ENCODE measurements around the gene AURKB.
"Not testable (repeated sequence)": the region's sequence is repeated elsewhere in the genome, so short reads cannot be mapped to it uniquely, and the experiment has no call there.

AURKB gene

DNA sequence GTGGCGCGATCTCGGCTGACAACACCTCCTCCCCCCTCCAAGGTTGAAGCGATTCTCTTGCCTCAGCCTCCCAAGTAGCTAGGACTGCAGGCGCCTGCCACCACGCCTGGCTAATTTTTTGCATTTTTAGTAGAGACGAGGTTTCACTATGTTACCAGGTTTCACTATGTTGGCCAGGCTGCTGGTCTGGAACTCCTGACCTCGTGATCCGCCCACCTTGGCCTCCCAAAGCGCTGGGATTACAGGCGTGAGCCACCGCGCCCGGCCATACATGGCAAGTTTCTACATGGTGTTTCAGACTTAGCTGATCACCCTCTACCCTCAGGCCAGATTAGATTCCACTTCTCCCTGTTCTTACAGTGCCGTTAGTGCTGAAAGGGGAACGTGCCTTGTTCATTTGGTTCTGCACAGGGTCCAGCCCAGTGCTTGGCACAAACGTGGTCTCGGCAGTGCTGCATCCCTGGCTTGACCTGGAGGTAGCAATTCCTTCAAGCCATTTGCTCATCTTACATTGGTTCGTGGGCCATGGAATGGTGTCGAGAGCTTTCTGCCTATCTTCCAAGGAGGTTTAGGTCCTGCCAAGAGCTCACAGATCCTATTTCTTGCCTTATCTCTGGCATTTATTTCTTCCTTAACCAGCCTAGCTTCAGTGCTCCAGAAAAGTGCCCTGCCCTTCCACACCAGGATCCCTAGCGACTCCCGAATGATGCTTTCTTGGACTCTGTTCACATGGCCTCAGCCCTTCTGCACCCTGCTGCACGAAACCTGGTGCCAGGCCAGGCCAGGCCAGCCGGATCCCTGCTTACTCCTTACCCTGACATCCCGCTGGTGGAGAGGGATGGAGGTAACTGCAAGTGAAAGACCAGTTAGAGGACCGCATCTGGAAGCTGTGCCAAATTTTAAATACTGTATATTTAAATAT is 14.8 kb upstream of the AURKB start:
- no peak for DNase-seq

DNA sequence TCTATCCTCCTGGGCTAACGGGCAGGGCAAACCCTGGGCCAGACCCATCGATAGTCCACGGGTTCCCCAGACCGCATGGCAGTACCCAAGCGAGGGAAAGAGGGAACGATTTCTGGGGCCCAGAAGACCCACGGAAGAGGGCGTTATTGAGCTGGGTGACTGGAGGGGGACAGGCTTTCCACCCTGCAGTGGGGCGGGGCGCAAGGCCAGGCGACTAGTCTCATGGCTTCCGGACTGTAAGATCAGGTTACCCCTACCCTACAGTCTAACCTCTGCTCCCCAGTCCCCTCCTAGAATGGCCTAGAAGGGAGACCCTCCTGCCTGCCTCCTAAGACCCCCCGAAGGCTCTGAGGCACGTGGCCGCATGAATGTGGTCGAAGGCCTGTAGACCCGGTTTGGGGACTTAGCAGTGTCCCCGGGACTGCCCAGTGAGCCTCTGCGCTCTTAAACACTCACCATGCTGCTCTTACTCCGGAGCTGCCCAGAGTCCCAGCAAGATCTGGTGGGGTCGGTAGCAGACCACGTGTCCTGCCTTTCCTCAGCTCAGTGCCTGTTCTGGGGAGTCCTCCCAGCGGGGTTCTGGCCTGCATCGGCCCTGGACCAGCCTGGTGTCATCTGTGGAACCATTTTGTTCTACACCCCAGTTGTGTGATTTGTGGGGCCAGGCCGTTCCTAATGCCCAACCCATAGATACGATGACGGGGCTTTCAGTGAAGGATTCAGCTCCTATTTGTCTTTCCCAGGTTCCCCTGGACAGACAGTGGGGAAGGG is 13.2 kb upstream of the AURKB start:
- DNase-seq: peak; percentile 65

DNA sequence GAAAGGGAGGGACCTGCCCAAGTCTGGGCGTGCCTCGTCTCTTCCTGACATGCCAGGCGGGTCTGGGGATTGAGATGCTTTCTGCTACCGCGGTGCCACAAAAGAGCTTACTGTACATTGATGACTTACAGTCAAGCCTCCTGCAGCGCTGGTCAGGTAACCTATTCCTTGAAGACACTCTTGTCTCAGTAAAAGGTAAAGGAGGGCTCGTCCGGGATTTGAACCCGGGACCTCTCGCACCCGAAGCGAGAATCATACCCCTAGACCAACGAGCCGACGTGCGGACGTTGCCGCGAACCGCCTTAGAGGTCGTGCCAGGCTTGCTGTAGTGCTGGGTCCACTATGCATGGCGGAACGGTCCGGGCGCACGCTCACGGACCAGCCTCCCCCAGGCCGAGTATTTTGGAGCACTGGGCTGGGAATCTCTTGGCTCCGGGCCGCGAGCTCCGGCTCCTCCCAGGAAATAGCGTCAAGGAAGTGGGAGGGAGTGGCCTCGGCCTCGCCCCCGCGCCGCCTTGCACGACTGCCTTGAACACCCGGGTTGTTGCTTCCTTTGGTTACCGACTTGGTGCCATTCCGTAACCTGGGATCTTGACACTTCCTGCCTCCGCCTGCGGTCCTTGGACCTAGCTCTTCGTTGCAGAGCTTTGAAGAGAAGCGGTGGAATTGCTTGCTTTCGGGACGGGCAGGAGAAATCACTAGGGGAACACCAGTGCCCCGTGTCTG is 12.4 kb upstream of the AURKB start:
- peak; percentile 92 for DNase-seq

DNA sequence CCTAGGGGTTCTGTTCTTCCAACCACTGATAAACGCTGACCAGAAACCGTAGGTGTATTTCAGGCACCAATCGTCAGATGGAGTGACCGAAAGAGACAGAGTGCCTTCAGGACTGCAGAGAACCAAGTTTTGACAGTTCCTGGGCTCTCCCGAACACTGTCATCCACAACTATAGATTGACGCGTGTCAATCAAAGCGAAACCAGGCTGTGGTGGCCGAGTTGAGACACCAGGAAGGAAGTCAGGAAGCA is 11.9 kb upstream of the AURKB start:
- no peak for DNase-seq

DNA sequence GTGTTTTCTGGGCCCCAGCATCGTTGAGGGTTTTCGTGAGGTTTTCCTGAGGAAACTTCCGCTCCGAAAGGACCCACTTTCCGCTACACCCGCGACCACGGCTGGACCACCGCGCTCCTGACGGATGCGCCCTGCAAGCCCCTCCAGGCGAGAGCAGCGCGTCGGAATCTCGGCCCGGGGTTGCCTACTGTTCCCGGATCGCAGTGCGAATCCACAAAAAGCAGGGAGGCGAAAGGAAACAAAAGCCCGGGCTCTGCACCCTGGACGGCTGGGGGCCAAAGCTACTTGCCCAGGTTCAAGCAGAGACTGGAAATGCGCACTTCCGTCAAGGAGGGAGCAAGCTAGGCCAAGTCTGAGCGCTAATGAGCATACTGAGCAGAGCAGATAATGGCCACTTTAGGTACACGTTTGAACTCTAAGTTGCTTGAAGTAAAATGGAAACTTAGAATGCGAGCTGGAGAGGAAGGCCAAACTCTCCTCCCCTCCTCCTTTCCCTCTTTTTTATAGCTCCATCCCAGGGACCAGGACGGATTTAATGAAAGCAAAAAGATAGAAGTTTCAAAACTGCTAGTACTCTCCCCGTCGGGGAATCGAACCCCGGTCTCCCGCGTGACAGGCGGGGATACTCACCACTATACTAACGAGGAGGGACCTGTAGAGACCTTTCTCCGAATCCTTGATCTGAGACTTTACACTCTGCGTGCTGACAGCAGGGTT is 11.4 kb upstream of the AURKB start:
- DNase-seq: peak; percentile 89

DNA sequence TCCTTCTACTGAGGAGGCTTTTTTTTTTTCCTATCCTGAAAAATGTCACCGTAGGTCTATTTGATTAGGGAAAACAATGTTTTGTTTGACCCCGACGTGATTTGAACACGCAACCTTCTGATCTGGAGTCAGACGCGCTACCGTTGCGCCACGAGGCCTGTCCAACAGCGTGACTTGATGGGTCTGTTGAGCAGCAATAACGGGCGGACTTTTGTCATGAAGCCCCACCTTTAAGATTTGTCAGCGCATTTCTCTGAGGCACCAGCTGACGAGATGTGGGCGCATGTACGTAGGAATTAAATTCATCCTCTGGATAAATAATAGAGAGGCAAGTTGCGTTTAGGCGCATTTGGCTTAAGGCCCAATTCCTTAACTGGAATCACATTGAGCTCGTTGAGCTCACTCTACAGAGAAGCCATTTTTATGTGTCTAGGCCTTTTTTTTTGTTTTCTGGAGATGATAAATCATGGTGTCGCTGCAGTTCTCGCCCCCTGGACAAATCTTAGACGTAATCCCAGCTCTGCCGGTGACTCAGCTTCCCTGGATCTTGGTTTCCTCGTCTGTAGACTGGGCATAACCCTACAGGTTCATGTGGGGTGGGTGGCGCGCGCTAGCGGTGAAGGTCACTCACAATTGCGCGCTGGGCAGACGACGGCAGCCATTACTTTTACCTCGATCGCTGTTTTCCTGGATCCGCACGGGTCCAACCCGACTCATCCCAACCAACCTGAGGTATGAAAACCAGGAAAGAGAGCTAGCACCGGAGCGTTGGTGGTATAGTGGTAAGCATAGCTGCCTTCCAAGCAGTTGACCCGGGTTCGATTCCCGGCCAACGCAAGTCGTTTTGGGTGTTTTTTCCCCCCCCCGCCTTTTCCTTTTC is 10.6 kb upstream of the AURKB start:
- peak; percentile 94 for DNase-seq

DNA sequence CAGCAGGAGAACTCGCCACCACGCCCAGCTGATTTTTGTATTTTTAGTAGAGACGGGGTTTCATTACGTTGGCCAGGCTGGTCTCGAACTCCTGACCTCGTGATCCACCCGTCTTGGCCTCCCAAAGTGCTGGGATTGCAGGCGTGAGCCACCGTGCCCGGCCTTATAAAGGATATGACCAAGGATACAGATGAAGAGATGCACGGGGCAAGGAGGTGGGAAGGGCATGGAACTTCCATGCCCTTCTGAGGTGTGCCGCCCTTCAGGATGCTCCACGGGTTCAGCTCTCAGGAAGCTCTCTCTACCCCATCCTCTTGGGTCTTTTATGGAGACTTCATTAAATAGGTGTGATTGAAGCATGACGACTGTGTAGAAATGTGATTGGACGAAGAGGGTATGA is 3.6 kb upstream of the AURKB start:
- not testable (repeated sequence) for DNase-seq

DNA sequence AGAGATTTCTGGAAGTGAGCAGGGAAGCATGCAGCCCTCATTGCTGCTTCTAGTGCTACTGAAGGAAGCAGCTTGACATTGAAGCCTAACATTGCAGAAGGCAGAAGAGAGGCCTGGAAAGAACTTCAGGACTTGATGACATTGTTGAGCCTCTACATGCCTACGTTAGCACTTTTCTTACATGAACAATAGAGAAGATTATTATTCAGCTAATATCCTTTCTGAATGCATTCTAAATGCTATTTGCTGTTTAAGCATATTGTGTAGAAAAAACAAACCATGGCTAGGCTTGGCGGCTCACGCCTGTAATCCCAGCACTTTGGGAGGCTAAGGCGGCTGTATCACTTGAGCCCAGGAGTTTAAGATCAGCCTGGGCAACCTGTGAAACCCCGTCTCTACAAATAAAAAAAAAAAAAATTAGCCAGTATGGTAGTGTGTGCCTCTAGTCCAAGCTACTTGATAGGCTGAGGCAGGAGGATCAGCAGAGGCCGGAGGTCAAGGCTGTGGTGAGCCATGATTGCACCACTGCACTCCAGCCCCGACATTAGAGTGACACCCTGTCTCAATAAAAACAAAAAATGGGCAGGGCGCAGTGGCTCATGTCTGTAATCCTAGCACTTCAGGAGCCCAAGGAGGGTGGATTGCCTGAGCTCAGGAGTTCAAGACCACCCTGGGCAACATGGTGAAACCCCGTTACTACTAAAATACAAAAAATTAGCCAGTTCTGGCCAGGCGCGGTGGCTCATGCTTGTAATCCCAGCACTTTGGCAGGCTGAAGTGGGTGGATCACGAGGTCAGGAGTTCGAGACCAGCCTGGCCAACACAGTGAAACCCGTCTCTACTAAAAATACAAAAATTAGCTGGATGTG is 2.2 kb upstream of the AURKB start:
- no peak for DNase-seq

DNA sequence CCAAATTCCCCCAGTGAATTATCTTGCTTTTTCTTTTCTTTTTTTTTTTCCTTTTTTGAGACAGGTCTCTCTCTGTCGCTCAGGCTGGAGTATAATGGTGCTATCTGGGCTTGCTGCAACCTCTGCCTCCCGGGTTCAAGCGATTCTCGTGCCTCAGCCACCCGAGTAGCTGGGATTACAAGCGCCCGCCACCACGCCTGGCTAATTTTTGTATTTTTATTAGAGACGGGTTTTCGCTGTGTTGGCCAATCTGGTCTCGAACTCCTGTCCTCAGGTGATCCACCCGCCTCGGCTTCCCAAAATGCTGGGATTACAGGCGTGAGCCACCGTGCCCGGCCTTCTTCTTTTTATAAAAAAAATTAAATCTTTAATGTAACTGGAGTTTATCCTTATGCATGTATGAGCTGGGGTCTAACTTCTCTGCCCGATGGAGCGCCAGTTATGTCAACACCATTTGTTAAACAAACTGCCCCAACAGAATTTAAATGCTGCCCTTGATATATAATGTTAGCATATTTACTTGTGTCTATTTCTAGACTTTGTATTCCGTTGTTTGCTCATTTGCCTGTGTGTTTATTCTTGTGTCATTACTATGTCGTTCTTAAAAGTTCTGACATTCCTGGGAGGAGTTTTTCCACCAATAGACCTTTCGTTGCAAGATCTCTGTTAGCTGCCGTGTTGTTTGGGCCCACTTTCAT is 535 bp upstream of the AURKB start:
- DNase-seq: peak; percentile 32

DNA sequence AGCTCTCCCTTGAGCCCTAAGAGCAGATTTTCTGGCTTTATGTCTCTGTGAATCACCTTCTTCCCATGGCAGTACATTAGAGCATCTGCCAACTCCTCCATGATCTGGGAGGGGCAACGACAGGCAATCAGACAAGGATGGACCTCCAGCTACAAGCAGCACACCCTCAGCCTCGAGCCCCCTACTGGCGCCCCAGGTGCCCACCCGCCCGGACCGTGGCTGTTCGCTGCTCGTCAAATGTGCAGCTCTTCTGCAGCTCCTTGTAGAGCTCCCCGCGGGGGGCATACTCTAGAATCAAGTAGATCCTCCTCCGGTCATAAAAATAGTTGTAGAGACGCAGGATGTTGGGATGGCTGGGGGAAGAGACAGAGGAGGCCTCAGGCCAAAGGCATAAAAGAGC is 3.8 kb downstream of the AURKB start:
- no peak for DNase-seq

DNA sequence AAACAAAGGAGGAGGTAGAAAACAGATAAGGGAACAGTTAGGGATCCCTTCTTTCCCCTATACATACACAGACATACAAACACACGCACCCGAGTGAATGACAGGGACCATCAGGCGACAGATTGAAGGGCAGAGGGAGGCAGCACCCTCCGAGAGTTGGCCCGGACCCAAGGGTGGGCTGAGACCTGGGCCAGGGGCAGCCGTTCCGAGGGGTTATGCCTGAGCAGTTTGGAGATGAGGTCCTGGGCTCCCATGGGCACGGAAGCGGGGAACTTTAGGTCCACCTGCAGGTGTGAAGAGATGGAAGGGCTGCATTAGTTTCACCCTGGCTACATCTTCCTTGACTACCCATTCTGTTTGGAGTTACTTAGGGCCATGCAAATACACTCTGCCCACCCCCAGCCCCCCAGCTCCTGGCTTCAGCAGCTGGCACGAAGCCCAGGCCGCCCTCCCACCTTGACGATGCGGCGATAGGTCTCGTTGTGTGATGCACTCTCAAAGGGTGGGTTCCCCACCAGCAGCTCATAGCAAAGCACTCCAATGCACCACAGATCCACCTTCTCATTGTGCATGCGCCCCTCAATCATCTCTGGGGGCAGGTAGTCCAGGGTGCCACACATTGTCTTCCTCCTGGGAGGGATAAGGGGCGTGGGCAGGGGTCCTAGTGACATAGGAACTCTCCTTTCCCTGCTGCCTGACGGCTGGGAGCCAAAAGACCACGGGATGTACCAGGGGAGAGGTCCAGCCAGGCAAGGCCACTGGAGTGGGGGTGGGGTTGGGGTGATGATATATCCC is 5.4 kb downstream of the AURKB start:
- no peak for DNase-seq

DNA sequence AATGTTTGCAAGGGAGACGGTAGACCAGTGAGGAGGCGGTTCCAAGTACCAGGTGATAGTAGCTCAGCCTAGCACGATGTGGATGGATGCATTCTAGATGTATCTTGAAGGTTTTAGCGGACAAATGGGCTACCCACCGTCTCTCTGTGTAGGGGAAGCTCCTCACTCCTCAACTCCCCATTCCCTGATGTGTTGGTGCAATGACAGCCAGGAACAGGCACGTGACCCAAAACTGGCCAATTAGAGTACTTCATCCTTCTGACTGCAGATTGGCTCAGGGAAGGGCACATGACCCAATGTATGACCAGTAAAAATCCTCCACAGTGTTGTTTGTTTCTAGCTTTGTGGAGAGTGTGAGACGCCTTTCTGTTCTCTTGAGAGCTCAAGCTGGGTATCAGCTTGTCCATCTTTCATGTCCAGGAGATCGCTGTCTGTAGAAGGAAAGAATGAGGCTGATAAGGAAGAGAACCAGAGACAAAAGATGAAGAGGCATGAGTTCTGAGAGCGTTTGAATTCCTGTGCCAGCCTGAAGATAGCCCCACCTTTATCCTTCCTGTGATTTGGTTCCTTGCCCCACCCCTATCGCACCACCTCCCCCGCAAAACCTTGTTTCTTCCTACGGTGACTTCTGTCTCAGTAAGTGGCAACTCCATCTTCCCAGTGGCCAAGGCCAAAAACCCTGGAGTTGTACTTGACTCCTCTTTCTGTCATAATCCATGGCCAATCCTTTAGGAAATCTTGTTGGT is 18.1 kb downstream of the AURKB start:
- DNase-seq: peak; percentile 68

DNA sequence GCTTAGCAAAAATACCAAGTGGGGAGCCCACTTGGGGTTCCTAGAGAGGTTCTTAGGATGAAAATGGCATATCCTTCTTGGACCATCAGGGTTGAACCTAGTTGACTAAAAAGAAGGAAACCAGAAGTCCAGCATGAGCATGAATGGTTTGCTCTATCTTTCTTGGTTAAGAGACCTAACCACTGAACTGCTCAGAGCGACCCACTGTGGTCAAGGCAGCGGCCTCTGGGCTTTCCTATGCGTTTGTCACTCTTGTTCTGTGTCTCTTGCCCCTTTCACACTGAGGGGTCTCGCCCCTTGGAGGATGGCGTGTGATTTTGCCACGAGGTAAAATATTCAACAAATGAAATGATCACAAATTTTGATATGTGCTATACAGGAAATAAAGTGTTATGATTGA is 19.9 kb downstream of the AURKB start:
- no peak for DNase-seq

DNA sequence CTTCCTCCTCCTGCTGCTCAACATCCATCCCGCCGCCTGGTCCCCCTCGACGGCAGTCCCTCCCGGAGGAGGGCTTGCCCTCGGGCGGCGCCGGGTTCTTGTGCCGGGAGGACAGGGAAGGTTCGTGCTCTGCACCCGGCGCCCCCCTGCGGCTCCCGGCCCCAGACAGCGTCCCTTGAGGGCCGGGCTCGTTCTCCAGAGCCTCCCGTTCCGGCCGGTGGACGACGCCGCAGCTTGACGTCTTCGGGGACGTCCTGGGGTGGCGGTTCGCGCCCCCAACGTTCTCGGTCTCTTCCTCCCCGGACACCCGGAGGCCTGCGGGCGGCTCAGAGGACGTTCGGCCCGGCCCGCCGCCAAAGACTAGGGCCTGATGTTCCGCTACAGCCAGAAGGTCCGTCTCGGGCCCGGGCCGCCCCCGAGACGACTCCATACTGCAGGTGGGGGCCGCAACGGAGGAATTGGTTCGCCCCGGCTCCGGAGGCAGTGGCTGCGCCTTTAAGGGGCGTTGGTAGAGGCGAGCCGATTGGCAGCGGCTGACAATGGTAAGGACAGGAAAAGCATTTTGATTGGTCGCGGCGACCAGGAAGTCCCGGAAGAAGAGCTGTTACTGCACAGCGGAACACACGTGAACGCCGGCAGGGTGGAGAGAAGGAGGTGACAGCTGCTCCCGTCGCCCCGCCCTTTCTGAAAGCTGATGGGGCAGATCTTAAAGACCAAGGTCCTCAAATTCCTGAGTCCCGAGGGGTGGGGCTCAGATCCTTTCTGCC is 20.5 kb downstream of the AURKB start, which contains the start of gene BORCS6:
Gene BORCS6 (minus strand): TSS at position 470 of the 767 bp plus-strand sequence. CDS start 40 bp downstream, at position 430.
- peak; percentile 96 for DNase-seq

DNA sequence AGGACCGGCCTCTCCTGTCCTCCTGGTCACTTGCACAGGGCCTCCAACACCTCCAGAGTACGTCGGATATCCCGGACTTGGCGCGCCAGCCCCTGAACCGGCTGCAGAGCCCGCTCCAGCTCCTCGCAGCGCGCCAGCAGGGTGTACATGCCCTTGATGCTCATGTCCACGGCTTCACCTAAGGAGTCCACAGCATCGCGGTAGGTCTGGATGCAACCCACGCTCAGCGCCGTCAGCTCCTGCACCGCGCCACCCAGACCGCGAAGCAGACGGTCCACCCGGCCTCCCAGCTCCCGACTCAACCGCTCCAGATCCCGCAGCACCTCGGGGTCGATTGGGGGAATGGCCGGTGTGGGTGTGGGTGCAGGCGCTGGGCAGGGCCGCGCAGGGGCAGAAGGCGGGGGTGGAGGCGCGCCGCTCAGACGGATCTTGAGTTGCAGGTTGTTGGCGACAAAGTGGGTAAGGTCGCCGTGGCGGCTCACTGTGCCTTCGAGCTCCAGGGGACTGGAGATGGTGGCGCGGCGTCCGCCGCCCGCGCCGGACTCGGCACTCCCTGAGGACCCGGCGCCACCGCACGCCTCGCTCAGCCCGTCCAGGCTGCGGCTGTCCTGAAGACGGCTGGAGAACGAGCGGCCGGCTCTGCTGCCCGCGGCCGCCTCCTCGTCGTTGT is 21.2 kb downstream of the AURKB start:
- no peak for DNase-seq

DNA sequence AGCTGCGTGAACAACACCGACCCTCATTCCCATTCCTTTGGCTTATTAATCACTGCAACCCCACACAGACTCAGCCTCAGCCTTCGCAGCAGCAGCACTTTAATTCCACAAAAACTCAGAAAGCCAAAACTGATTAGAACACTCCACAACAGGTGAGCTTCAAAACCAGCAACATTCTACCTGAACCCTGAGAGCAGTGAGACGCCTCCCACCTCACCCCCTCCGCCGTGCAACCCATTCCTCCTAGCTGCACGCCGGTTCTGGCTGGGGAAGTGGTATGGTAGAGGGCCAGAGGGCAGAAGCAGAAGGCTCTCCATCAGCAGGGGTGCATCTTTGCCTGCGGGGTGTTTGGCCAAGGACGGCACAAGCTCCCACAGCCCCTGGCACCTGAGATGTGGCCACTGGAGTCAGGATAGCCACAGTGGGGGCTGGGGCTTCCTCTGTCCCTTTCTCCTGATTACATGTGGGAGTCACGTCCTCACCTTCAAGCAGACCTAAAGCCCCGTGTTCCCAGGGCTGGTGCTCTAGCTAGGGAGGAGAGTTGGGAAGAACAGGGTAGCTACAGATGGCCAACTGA is 22.0 kb downstream of the AURKB start:
- no peak for DNase-seq
